Fibroblast of lung (primary cell): Measurements from ENCODE around the gene COQ6. TPM values are rescaled to one million over a fixed set of nuclear protein-coding genes. Genes with fewer than 3 reads are reported as not detected.
"Not testable (repeated sequence)": the region's sequence is repeated elsewhere in the genome, so short reads cannot be mapped to it uniquely, and the experiment has no call there.

Experiments used
- DNase-seq, 2 donors: peaks; one replicate each; pipeline versions ENCODE4 v3.0.0 to v3.0.0-alpha.2; 2010; ENCODE audit warnings: low read depth in 2 of 2
- H2AFZ ChIP-seq: 2 replicates; pipeline ENCODE4 v1.5.1; 2012; ENCODE audit warnings: low read length, control low read depth, inconsistent platforms
- H3K27ac ChIP-seq: 2 replicates; pipeline ENCODE4 v1.5.1; 2011; ENCODE audit warnings: low read length, control low read depth; ENCODE audit not compliant: insufficient read depth
- H3K27me3 ChIP-seq: 2 replicates; pipeline ENCODE4 v1.5.1; 2011; ENCODE audit warnings: mild to moderate bottlenecking, low read length; ENCODE audit not compliant: control insufficient read depth, insufficient read depth
- H3K36me3 ChIP-seq: 2 replicates; pipeline ENCODE4 v1.5.1; 2011; ENCODE audit warnings: low read length; ENCODE audit not compliant: control insufficient read depth, insufficient read depth
- H3K4me1 ChIP-seq: 2 replicates; pipeline ENCODE4 v1.5.1; 2011; ENCODE audit warnings: low read length; ENCODE audit not compliant: control insufficient read depth, insufficient read depth; ENCODE audit errors: extremely low read depth
- H3K4me2 ChIP-seq: 2 replicates; pipeline ENCODE4 v1.5.1; 2011; ENCODE audit warnings: low read length, control low read depth; ENCODE audit not compliant: insufficient read depth; ENCODE audit errors: extremely low read depth
- H3K4me3 ChIP-seq, 4 experiments: fragments of 200-600 bp in 1 of 4; sonication (generic) in 1 of 4; replicated peaks in 1 of 4; 2 replicates each; pipeline ENCODE4 v1.5.1; 2011 to 2016; ENCODE audit warnings: low read length in 4 of 4, low read depth in 3 of 4, mild to moderate bottlenecking in 3 of 4, control low read depth in 2 of 4, inconsistent platforms in 1 of 4, mixed read lengths in 1 of 4; ENCODE audit not compliant: insufficient read depth in 1 of 4; ENCODE audit errors: control extremely low read depth in 1 of 4
- H3K79me2 ChIP-seq: 2 replicates; pipeline ENCODE4 v1.5.1; 2012; ENCODE audit warnings: mild to moderate bottlenecking, low read length, inconsistent platforms; ENCODE audit not compliant: control insufficient read depth, insufficient read depth
- H3K9ac ChIP-seq: 2 replicates; pipeline ENCODE4 v1.5.1; 2011; ENCODE audit warnings: mild to moderate bottlenecking, low read length, control low read depth; ENCODE audit not compliant: insufficient read depth
- H3K9me3 ChIP-seq: 2 replicates; pipeline ENCODE4 v1.5.1; 2012; ENCODE audit warnings: low read depth, low read length; ENCODE audit not compliant: control insufficient read depth, insufficient read depth
- H4K20me1 ChIP-seq: 2 replicates; pipeline ENCODE4 v1.5.1; 2011; ENCODE audit warnings: low read length; ENCODE audit not compliant: control insufficient read depth, insufficient read depth; ENCODE audit errors: extremely low read depth
- CTCF ChIP-seq, 2 donors: IDR thresholded peaks in 1 of 2; conservative IDR thresholded peaks in 1 of 2; 1 replicate in 1 of 2; 2 replicates in 1 of 2; pipeline ENCODE4 v1.5.1; 2011 to 2012; ENCODE audit warnings: low read length in 2 of 2, control low read depth in 1 of 2, inconsistent platforms in 1 of 2, low read depth in 1 of 2, mild to moderate bottlenecking in 1 of 2
- EZH2 ChIP-seq: IDR thresholded peaks from 2 replicates; pipeline ENCODE4 v1.5.1; 2012; ENCODE audit warnings: low read length, control low read depth, mild to moderate bottlenecking; ENCODE audit errors: missing control alignments
- polyA plus RNA-seq, 2 donors: library from polyadenylated mRNA; depleted of rRNA in 1 of 2; stranded (reverse) in 1 of 2; unstranded in 1 of 2; fragments of >200 nt; gene quantifications; 2 replicates each; pipeline ENCODE4 v1.2.1, GENCODE V29; 2011 to 2012; ENCODE audit warnings: missing spikeins in 1 of 2
- total RNA-seq: library from RNA; depleted of rRNA; stranded (reverse); fragments of >200 nt; gene quantifications from 2 replicates; pipeline ENCODE4 v1.2.1, GENCODE V29; 2014

COQ6 gene
- total and polyA plus RNA-seq, 2 donors (not counting 1 experiment from before 2014, with no cell fraction given): 18.0 to 20.8 TPM

DNA sequence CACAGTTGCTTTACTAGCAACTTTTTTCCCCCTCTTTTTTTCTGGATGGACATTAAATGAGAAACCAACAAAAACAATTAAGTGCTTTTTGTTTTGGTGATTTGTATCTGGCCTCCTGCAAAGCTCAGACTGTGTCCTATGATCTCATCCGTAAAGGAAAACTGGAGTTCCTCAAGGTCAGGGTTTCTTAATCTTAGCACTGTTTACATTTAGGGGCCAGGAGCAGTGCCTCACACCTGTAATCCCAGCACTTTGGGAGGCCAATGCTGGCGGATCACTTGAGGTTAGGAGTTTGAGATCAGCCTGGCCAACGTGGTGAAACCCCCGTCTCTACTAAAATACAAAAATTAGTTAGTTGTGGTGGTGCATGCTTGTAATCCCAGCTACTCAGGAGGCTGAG lies 41.0 kb downstream of the COQ6 start:
- no peaks in the 10 kb centered on the region for H3K36me3 ChIP-seq
- no peak overlapping the region for H3K4me2 ChIP-seq
- H3K4me1 ChIP-seq: no peaks in the 10 kb centered on the region
- H3K9me3 ChIP-seq: no peaks in the 10 kb centered on the region
- H3K4me3 ChIP-seq: no peak overlapping the region
- TF ChIP-seq CTCF (conservative IDR thresholded peaks at IDR 0.05 in 1 of 2, IDR thresholded peaks at IDR 0.05 in 1 of 2; ENCODE audit: low read depth in 1 of 2, low read length in 2 of 2): no peak
- TF ChIP-seq EZH2: no peak
- H3K79me2 ChIP-seq: no peaks in the 10 kb centered on the region
- no peak overlapping the region for H2AFZ ChIP-seq
- H4K20me1 ChIP-seq: no peaks in the 10 kb centered on the region
- H3K27me3 ChIP-seq: no peaks in the 10 kb centered on the region
- no peak overlapping the region for H3K9ac ChIP-seq
- no peak for DNase-seq
- H3K27ac ChIP-seq: no peak overlapping the region

DNA sequence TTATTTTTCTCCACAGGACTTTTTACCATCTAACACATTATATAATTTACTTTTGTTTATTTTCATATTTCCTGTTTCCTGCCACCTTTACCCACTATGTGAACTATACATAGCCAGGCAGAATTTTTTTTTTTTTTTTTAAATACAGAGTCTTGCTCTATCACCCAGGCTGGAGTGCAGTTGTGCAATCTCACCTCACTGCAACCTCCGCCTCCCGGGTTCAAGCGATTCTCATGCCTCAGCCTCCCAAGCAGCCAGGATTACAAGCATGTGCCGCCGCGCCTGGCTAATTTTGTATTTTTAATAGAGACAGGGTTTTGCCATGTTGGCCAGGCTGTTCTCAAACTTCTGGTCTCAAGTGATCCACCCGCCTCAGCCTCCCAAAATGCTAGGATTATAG lies 44.8 kb downstream of the COQ6 start:
- not testable (repeated sequence) for H3K27me3 ChIP-seq, DNase-seq, H3K4me2 ChIP-seq, H3K9me3 ChIP-seq, H2AFZ ChIP-seq, H4K20me1 ChIP-seq, H3K27ac ChIP-seq, H3K36me3 ChIP-seq, H3K79me2 ChIP-seq, H3K9ac ChIP-seq, H3K4me3 ChIP-seq, H3K4me1 ChIP-seq

DNA sequence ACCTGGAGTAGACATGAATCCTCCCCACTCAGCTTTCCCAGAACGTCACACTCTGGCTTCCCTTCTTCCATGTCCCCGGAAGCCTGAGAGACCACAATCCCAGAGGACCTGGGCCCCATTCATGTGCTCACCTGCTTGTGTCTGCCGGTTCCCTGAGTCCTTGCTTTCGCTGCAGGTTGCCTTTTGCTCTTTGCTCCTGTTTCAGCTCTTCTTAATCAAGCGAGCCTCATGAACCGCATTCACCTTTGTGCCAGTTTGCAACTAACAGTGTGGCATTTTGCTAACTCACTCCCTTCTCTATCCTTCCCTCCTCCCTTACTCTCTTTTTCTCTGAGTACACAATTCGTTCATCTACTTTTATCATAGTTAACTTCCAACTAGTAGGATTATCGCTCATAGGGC lies 45.9 kb downstream of the COQ6 start:
- Histone ChIP-seq H3K9me3 (no peaks in the 10 kb centered on the region), H3K4me1 (no peaks in the 10 kb centered on the region), H2AFZ (no peak overlapping the region), H3K27me3 (no peaks in the 10 kb centered on the region), H3K4me2 (no peak overlapping the region), H4K20me1 (no peaks in the 10 kb centered on the region), H3K9ac (no peak overlapping the region), H3K79me2 (no peaks in the 10 kb centered on the region), H3K4me3 (no peak overlapping the region), H3K36me3 (no peaks in the 10 kb centered on the region), H3K27ac (no peak overlapping the region)
- no peak for DNase-seq
- TF ChIP-seq EZH2 (no peak), CTCF (conservative IDR thresholded peaks at IDR 0.05 in 1 of 2, IDR thresholded peaks at IDR 0.05 in 1 of 2; ENCODE audit: low read depth in 1 of 2, low read length in 2 of 2) (no peak)
